GM18498 (cell line): ENCODE data around the gene FOXD1.

ENCODE experiments used
- ATAC-seq: cut with Tn5 transposase; IDR thresholded peaks from one replicate; pipeline ENCODE4 v1.9.1; 2021; ENCODE audit warnings: mild to moderate bottlenecking, moderate library complexity; ENCODE audit not compliant: unreplicated experiment

FOXD1 gene

DNA sequence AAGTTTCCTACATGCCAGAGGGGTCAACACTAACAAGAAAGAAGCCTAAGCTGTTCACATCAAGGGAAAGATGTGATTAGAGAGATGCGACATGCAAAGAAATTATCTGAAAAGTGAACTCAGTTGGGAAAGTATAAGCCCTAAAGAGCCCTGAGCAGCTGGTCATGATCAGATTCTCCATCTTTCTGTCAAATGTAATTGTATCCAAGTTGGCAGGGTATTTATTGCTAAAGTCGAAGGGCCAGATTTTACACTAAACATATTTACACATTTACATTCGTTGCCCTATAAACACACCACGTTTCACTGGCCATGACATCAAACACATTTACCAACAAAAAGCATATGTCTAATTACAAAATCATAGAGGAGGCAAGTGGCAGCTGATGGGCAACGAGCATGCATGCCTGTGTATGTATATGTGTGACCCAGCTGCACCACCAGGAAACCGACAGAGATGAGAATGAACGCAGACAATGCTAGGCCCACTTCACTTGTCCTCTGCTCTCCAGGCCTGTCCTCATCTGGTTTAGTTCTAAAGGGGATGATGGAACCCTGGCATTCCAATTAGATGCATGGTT, 6.3 kb downstream of the FOXD1 start:
- ATAC-seq, result no peak

DNA sequence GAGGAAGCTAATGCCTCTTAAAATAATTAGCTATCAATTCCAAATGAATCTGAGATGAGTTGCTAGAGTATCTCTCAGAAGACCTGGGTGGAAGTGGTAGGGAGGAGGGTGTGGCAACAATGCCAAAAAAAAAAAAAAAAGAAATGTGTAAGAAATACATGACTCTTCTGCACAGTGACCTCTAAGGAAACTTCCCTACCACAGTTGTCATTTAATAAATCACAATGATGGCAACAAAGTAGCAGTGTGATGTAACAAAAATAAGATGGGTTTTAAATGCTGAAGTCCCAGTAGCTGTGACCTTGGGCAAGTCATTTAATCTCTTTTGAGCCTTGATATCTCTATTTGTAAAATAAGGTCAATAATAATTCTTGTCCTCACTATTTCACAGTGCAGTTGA, 7.2 kb downstream of the FOXD1 start:
- no peak for ATAC-seq

DNA sequence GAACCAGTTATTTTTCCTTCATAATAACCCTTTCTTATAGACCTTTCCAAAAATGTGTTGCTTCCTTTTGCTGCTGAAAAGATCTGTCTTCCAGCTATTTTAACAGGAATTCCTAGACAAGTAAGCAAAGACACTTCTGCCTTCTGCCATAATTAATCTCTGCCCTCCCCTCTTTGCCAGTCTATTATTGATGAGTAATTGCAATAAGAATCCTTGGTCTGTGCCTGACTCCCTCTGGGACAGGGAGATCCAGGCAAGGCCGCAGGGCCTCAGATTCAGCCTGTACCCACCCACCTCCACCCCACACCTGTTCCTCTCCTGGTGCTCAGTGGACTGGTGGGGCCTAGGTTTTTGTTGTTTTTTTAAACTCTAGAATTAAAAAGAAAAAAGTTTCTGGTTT, 8.3 kb downstream of the FOXD1 start:
- no peak for ATAC-seq

DNA sequence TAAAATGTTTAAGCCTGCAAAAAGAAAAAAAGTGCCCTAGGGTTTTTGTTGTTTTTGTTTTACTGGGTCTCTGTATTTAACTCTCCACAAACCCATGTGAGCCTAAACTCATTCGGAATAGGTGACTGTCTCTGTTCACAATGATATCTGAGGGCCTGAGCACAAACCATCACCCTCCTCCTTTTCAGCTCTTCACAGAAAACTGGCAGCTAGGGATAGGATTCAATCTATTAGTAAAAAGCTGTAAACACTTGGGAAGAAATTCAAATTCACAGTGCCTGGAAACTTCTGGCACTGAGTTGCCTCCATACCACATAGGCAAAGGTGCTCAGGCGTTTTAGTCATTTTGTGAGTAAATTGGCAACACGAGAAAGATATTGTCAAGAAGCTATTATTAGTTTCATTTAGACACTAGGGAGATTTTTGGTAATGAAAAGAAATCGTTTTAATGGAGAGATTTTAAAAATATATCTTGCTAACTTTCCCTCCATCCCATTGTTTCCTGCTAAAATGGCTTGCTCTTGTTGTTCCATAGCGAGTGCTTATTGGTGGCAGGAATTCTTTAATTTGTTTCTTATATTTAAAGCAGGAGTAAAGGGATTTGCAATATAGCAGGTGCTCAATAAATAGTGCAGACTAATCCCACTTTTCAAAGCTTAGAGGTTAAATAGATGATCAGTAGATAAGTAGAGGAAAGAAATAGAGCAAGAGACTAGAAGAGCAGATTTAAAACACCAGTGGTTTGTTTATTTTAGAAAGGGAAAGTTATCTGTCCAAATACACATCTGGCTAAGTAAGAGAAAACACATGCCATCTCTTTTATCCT, 9.7 kb downstream of the FOXD1 start:
- no peak for ATAC-seq

DNA sequence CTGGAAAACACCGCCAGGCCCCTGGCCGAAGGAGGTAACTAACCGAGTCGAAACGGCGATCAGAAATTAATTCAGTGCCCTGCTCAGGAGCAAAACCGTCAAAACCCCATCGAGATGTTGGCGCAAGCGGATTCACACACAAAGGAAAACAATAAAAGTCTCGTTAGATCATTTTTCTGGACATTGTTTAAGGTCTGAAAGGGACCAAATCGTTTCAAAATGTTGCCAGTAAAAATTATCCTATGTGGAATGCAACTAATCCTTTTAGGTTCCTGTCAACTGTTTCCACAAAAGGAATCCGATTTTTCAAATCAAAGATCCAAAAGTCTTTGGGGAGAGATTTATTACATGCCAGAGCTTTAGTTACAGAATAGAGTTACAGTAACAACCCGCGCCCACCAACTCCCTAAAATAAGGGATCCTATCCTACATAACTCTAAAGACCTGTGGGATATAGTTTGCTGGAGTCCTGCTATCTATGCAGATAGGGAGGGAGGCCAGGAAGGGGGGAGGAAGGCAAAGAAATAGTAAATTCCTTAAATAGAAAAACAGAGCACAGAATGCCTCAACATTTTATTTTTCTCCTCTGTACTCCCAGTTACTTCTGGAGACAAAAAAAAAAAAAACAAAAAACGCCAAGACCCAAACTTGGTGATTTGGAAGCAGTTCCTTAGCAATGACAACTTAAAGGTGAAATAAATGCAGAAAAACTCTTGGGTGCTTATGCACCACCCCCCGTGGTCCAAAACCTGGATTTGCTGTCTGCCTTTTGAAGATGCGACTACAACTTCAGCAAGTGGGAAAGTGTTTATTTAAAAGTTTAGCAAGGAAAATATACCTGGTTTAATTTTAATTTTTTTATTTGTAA, 10.6 kb downstream of the FOXD1 start:
- no peak for ATAC-seq

DNA sequence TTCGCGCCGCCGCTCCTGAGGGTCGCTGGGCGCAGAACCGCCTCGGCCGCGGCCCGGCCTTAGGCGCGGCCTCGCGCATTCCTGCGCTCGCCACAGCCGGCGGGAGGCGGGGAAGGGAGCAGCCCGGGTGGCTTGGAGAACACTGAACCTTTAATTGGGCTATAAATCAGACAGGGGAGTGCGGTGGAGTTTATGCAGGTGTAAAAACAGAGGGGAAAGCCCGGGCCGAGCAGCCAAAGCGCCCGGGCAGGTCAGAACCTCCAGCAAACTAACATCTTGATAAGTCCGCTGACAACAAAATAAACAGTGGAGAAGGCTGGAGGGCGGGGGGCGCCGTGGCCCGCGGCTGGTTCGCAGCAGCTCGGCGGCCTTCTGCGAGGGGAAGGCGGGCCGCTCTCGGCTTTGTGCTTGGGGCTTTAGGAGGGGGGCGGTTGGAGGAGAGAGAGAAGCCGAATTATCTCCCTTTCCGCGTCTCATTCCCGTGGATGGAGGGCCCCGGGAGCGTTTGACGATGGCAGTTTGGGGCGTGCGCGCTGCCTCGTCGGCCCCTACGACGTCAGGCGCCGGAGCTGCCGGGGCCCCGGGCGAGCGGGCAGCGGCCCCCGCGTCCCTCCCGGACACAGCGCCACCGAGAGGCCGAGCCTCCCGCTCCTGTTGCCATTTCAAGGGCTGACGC, 11.3 kb downstream of the FOXD1 start:
- ATAC-seq, result no peak

DNA sequence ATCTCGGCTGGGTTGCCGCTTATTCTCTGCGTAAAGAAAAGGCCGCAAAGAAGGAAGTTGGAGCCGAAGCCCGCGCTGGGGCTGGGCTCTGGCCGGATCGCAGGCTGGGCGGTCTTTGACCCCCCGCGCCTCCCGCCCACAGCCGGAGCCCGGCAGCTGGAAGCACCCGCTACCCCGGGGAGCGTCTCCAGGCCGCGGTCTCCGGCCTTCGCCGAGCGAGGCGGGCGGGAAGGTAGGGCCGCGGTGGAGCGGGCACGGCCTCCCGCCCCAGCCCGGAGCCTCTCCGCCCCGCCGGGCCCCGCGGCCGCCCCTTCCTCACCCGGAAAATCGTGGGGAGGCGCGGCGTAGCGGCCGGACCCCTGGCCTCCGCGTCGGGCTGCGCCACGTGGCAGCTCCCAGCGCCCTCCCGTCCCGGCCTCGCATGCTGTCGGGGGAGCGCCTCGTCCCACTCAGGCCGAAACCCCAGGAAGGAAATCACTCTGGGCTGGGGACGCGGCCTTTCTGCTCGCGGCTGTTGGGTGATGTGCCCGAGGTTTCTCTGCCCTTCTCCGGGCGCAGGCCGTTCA, 12.0 kb downstream of the FOXD1 start:
- ATAC-seq, result no peak

DNA sequence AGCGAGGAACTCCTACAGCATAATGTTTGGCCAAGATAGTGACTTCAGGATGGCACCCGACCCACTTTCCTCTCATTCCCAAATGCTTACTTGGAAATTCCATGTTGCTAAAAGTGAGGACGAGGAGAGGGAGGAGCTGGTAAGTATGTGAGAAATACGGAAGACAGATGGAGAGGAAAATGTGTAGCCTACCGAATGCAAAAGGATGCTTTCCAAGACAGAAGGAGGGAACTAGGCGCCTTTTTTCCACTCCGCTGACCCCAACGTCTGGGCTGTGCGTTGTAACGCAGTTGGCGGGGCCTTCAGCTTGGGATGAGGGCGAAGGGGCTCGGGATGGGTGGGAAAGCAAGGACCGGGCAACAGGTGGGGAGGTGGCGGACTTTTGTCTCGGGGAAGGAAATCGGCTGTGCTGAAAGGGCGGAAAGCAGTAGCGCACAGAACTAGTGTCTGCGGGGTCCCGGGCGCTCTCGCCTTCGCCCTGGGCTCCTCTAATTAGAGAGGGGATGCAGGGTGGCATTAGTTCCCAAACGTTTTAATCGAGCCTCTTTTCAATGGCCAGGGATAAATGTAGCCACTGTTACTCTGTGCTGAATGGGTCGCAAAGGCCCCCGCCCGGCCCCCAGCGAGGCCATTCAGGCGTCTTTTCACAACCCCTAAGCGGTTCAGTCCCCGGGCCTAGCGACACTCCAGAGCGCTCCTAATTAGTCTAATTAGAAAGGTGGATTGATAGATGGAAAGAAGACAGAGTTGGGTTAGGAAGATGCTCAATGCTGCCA, 12.6 kb downstream of the FOXD1 start:
- ATAC-seq, result no peak

DNA sequence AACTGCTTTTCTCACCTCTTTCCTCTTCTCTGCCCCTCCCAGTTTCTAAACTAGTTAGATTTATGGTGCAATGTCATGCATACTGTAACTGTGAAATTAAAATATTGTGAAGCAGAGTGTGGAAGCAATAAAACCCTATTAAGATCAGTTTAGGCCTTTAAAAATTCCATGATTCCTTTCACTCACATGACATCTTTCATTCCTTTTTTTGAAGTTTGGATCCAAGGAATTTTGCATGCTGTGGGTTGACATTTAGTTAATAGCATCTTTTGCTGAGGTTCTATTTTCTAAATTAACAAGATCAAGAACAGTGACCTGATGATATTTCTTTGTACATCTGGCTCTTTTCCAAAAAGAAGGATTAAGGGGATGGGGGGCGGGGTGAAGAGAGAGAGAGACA, 13.7 kb downstream of the FOXD1 start:
- no peak for ATAC-seq

DNA sequence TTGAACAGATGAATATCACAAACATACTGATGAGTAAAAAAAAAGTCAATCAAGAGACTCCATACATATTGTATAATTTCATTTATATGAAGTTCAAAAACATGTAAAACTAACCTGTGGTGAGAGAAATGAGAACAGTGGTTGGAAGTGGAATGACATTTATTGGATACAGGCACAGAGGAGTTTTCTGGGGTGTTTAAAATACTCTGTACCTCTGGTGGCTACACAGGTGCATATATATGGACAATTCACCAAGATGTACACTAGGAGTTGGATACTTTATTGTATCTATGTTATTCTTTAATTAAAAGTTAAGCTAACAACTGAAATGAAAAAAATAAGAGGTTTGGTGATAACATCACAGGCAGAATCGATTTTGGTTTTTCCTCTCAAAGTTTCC, 14.1 kb downstream of the FOXD1 start:
- ATAC-seq, result no peak

DNA sequence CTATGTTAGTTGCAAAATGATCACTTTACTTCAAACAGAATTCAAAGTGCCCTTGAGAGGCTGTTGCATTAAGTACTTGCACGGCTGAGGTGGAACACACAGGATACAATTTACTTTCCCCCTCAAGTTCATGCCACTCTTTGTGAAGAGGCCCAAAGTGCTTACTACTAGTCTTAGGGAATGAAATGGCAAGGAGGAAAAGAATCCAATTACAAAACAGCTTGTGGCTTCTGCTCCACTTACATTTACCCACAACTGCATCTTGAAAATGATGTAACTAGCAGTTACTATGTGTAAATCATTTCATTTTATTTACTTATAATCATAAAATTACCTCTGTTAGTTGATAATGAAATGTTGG, 14.6 kb downstream of the FOXD1 start:
- ATAC-seq, result no peak

DNA sequence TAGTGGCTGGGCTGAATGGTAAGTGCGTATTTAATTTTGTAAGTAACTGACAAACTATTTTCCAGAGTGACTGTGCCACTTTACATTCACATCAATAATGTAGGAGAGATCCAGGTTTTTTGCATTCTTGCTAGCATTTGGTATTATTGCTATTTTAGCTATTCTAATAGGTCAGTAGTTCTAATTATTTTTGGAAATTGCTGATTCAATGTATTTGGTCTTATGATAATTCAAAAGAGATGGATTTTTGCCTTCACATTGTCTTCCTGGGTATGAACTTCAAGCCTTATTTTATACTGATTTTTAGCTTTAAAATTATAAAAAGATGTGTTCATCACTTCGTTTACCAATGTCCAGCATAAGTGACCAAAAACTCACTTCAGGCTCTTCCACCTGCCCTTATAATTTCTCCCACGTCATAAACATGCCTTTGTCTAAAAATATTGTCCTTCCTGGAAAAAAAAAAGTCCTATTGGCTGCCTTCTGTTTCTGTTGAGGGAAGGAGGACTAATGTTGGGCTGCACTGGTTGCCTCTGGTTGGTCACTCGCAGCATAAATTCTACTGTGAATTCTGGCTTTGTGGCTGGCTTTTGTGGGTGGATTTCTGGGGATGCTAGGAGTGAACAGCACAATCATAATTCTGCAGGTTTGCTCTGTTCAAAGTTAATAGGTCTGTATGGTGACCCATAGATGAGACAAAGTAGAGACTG, 15.2 kb downstream of the FOXD1 start:
- ATAC-seq, result no peak

DNA sequence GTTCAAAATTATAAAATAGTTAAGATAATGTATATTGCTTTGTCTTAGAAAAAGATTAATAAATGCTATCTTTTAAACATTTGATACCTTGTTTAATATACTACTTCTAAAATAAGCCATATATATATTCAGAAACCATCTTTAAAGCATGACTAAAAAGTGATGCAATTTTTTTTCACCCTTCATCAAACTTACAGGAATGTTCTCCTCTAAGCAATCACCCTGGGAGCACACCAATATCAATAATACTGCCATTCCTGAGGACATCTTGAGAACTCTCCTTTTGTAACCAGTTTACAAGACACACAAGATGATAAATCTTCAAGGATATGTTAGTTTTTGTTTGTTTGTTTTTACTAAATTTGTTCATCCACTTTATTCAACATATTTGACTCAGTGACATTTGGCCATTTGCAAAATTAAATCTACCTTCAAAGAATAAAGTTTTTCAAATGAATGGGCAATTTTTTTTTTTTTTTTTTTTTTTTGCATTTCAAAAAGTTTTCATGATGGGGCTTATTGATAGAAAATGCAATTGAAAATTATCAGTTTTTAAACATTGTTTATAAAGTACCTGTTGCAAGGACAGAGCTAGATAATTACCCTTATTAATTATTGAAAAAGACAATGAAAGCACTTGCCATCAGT, 17.2 kb downstream of the FOXD1 start:
- no peak for ATAC-seq

DNA sequence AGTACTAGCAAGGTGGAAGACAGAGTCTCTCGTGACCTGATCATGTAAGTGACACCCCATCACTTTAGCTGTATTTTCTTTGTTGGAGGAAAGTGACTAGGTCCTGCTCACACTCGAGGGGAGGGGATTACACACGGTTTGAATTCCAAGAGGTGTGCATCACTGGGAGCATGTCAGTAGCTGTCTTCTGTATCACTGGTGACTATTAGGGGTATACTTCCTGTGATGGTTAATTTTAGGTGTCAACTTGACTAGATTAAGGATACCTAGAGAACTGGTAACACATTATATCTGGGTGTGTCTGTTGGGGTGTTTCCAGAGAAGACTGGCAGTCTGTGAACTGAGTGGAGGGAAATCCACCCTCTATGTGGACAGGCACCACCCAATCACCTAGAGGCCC, 22.5 kb downstream of the FOXD1 start:
- no peak for ATAC-seq

DNA sequence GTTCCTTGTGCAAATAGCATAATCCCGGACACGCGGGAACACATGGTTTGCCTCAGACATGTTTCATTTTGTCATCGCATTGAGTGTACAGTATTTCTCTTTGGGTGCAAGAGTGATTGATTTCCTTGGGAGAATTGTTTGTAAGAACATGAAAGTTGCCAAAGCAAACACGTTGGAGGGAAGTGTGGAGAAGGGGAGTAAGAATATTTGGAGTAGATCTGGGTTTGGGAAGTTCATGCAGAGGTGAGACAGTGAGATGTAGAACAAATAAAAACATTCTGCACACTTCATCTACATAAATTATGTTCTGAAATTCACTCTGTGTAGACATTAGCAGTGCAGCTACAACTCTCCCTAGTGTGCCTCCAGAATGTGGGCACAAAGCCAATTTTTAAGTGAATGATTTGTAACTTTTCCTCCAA, 24.0 kb downstream of the FOXD1 start:
- no peak for ATAC-seq

DNA sequence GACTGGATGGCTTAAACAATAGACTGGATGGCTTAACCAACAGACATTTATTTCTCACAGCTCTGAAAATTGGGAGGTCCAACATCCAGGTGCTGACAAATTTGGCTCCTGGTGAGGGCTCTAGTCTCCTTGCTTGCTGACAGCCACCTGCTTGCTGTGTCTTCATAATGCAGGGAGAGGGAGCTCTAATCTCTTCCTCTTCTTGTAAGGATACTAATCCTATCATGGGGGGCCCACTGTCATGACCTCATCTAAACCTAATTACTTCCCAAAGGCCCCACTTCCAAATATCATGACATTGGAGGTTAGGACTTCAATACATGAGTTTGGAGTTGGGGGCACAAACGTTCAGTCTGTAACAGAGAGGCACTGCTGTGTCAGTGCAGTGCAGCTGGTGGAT, 26.4 kb downstream of the FOXD1 start:
- ATAC-seq, result no peak

DNA sequence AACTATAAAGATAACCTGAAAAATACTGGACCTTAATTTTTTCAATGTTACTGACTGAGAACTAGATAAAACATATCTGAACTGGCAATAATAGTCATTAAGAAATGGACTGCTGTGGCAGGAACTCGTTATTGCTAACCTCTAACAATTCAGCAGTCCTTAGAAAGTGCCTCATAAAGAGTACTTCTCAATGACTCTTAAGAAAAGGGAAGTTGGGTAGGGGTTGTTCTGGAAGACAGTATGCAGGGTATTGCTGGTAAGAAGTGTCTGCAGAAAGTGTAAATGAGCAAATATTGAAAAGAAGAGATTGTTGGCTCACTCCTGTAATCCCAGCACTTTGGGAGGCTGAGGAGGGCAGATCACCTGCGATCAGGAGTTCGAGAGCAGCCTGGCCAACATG, 27.9 kb downstream of the FOXD1 start:
- no peak for ATAC-seq

DNA sequence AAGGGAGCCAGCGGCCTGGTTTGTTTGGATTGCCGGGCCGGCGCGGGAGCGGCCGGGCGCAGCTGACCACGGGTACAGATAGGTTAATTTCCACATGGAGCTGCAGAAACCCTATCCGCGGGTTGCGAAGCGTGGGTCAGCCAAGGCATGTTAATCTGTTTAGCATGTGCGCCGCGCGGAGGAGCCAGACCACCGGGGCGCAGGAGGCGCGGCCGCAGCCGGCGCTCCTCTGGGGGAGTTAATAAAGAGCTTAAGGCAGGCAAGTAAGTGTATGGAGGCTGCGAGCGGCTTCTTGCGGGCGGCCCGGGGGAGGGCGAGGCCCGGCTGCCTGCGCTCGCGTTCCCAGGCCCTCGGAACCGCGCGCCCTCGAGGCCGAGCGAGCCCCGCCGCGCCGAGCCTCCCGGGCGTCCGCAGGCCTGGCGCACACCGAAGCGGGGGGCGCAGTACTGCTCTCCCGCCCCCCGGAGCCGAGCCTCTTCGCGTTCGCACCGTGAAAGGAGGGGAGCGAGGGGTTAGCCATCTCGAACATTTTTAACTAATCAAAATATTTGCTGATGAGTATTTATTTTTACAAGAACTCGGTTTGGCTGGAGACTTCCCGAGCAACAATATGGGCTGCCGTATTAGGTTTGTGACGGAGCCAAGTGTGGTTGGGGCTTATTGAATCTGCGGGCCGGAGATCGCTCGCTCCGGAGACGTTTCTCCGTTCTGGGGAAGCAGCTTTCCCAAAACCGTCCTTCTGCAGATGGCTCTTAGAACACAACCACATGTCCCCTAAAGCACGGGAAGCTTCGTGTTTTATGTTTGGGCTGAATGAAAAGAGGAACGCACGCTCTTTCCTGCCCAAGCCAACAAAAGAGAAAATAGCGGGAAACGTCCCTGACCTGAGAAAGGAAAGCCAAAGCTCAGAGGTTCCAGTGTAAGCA, 28.8 kb downstream of the FOXD1 start:
- no peak for ATAC-seq
